Prostate gland (tissue), 1 donor: ENCODE results near the gene MGAT5.

Experiments used
- POLR2A ChIP-seq: fragments of 450-650 bp; IDR thresholded peaks from one replicate; pipeline ENCODE4 v1.6.1; 2016; ENCODE audit warnings: antibody characterized with exemption, mild to moderate bottlenecking
- POLR2AphosphoS5 ChIP-seq: sonication (generic); formaldehyde crosslinking; IDR thresholded peaks from one replicate; pipeline ENCODE4 v1.6.1; 2017; ENCODE audit warnings: antibody characterized with exemption

DNA sequence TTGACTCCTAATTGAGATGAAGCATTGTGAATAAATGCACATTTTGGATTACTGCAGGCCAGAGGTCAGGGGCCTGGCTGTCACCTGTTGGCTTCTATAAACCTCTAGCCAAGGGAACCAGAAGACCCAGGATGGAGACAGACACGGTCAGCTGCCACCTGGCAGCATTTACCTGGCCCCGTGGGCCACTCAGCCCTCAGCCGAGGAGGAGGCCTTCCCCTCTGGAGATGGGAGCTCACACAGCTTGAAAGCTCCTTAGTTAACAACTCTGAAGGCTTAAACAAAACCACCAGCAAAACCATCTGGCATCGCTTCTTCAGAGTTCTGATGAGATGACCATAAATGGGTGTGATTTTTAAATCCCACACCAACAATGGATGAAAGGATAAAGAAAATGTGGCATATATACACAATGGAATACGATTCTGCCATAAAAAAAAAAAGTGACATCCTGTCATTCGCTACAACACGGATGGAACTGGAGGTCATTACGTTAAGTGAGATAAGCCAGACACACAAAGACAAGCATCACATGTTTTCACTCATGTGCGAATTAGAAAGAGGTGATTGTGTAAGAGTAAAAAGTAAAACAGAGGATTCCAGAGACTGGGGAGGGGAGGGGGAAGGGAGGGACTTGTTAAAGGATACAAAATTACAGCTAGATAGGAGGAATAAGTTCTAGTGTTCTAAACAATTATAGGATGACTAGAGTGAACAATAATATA is 246.5 kb downstream of the MGAT5 start:
- TF ChIP-seq POLR2A (no peak), POLR2AphosphoS5 (no peak)
